Measurements from ENCODE around the gene ACAP1.
A peak's percentile ranks its signal among the peaks of the same experiment; 100 is the strongest.

ACAP1 gene

DNA sequence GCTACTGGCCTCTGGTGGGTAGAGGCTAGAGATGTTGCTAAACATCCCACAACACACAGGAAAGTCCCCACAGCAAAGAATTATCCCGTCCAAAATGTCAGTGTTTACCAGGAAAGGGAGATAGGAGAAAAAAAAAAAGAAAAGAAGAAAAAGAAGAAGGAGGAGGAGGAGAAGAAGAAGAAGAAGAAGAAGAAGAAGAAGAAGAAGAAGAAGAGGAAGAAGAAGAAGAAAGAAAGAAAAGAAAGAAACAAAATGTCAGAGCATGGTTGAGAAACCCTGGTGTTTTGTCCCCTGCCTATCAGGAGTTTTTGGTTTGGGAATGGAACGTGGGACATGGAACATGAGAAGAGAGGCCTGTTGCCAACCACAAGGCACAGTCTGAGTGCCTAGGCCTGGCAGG lies 21.1 kb downstream of the ACAP1 start:
- TF ChIP-seq CREB1 (IDR thresholded peaks at IDR 0.05; ENCODE audit: low read depth) (no peak), CEBPB (IDR thresholded peaks at IDR 0.05) (no peak), FOXM1 (IDR thresholded peaks at IDR 0.05; ENCODE audit: borderline replicate concordance, low read depth) (no peak), TCF12 (IDR thresholded peaks at IDR 0.05; ENCODE audit: low read depth) (no peak), ZBTB7A (IDR thresholded peaks at IDR 0.05; ENCODE audit: low read depth) (no peak), TEAD4 (IDR thresholded peaks at IDR 0.05) (no peak), YY1 (IDR thresholded peaks at IDR 0.05; ENCODE audit: low read depth) (no peak)
- TF ChIP-seq, protein P1, sequence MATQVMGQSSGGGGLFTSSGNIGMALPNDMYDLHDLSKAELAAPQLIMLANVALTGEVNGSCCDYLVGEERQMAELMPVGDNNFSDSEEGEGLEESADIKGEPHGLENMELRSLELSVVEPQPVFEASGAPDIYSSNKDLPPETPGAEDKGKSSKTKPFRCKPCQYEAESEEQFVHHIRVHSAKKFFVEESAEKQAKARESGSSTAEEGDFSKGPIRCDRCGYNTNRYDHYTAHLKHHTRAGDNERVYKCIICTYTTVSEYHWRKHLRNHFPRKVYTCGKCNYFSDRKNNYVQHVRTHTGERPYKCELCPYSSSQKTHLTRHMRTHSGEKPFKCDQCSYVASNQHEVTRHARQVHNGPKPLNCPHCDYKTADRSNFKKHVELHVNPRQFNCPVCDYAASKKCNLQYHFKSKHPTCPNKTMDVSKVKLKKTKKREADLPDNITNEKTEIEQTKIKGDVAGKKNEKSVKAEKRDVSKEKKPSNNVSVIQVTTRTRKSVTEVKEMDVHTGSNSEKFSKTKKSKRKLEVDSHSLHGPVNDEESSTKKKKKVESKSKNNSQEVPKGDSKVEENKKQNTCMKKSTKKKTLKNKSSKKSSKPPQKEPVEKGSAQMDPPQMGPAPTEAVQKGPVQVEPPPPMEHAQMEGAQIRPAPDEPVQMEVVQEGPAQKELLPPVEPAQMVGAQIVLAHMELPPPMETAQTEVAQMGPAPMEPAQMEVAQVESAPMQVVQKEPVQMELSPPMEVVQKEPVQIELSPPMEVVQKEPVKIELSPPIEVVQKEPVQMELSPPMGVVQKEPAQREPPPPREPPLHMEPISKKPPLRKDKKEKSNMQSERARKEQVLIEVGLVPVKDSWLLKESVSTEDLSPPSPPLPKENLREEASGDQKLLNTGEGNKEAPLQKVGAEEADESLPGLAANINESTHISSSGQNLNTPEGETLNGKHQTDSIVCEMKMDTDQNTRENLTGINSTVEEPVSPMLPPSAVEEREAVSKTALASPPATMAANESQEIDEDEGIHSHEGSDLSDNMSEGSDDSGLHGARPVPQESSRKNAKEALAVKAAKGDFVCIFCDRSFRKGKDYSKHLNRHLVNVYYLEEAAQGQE (IDR thresholded peaks at IDR 0.05; ENCODE audit: low read depth), result no peak

- TF ChIP-seq FOXM1 (IDR thresholded peaks at IDR 0.05; ENCODE audit: borderline replicate concordance, low read depth) (no peak), CREB1 (IDR thresholded peaks at IDR 0.05; ENCODE audit: low read depth) (no peak), TCF12 (IDR thresholded peaks at IDR 0.05; ENCODE audit: low read depth) (no peak), EGR1 (IDR thresholded peaks at IDR 0.05) (no peak), USF1 (IDR thresholded peaks at IDR 0.05) (no peak), TEAD4 (IDR thresholded peaks at IDR 0.05) (no peak), TAF1 (IDR thresholded peaks at IDR 0.05; ENCODE audit: low read depth) (no peak), RAD21 (IDR thresholded peaks at IDR 0.05; ENCODE audit: low read depth) (no peak), EP300 (IDR thresholded peaks at IDR 0.05; ENCODE audit: borderline replicate concordance) (no peak), YY1 (IDR thresholded peaks at IDR 0.05; ENCODE audit: low read depth) (no peak), NFIC (IDR thresholded peaks at IDR 0.05) (no peak), MAX (IDR thresholded peaks at IDR 0.05) (no peak), CEBPB (IDR thresholded peaks at IDR 0.05) (no peak), ZBTB7A (IDR thresholded peaks at IDR 0.05; ENCODE audit: low read depth) (no peak)
- TF ChIP-seq, protein P1 (IDR thresholded peaks at IDR 0.05; ENCODE audit: low read depth), result no peak
These were observed 25.6 kb downstream of the ACAP1 start for GRCh38 chr17:7361906-7362305.

DNA sequence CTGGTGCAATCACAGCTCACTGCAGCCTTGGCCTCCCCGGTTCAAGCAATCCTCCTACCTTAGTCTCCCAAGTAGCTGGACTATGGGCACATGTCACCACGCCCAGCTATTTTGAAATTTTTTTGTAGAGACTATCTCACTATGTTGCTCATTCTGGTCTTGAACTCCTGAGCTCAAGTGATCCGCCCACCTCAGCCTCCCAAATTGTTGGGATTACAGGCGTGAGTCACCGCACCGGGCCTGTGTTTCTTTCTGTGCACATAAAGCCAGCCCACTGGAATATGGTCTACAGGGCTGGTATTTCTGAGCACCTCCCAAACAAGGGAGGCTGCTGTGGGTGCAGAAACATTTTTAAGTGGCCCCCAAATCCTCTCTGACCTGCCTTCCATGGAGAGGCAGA lies 27.0 kb downstream of the ACAP1 start:
- TF ChIP-seq CEBPB (IDR thresholded peaks at IDR 0.05), result no peak
- peak; percentile 24; the same call in 1 of the 2 replicates for TF ChIP-seq TEAD4 (IDR thresholded peaks at IDR 0.05)

GRCh38 chr17:7367083-7367482 lies 30.8 kb downstream of the ACAP1 start:
- TF ChIP-seq FOXM1 (IDR thresholded peaks at IDR 0.05; ENCODE audit: borderline replicate concordance, low read depth) (no peak), TAF1 (IDR thresholded peaks at IDR 0.05; ENCODE audit: low read depth) (no peak), EP300 (IDR thresholded peaks at IDR 0.05; ENCODE audit: borderline replicate concordance) (no peak), YY1 (IDR thresholded peaks at IDR 0.05; ENCODE audit: low read depth) (no peak), TEAD4 (IDR thresholded peaks at IDR 0.05) (no peak), NFIC (IDR thresholded peaks at IDR 0.05) (no peak), MAX (IDR thresholded peaks at IDR 0.05) (no peak), RAD21 (IDR thresholded peaks at IDR 0.05; ENCODE audit: low read depth) (no peak), USF1 (IDR thresholded peaks at IDR 0.05) (no peak), EGR1 (IDR thresholded peaks at IDR 0.05) (no peak), TCF12 (IDR thresholded peaks at IDR 0.05; ENCODE audit: low read depth) (no peak), CEBPB (IDR thresholded peaks at IDR 0.05) (no peak), ZBTB7A (IDR thresholded peaks at IDR 0.05; ENCODE audit: low read depth) (no peak), CREB1 (IDR thresholded peaks at IDR 0.05; ENCODE audit: low read depth) (no peak)
- TF ChIP-seq, protein P1 (IDR thresholded peaks at IDR 0.05; ENCODE audit: low read depth), result no peak
